GM08714 (cell line): ENCODE measurements around the gene BAG2.

Source experiments
- H3K4me3 ChIP-seq: fragments of 200-500 bp; sonication (Bioruptor generic); 2 replicates; pipeline ENCODE4 v1.5.1; 2014; ENCODE audit warnings: mild to moderate bottlenecking, low read length, inconsistent platforms
- ZNF274 ChIP-seq: IDR thresholded peaks from 2 replicates; pipeline ENCODE4 v1.6.1; 2012; ENCODE audit warnings: mild to moderate bottlenecking, low read depth, low read length

Gene BAG2

DNA sequence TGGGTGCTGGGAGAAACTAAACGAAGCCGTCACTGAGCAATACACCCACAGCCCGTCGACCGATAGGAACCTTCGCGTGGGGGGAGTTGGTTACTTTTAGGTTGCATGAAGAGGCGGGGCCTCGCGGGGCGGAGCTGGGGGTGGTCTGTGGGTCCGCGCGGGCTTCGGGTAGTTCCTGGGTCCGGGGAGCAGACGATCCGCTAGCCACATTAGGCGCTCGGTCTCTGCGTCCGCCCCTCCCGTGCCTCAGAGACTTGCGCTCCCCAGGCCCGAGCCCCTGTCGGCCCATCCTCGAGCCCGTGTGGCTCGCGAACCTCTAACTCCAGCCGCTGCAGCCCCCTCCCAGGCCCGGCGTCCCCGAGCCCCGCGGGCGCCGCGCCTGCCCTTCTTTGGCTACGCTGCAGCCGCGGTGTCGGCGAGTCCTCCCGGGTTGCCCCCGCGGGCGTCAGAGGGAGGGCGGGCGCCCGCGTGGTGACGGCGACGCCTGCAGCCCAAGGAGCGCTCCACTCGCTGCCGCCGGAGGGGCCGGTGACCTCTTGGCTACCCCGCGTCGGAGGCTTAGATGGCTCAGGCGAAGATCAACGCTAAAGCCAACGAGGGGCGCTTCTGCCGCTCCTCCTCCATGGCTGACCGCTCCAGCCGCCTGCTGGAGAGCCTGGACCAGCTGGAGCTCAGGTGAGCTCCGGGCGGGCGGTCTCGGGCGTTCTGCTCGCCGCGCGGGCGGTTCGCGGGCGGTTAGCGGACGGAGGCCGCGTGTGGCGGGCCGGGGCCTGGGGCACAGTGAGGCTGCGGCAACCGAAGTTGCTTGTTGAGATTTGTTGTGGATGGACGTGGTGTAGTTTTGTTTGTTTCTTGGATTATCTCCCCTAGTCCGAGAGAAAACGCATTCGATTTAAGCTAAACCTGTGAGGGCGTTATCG lies at the start of gene BAG2:
BAG2 (plus strand) TSS at position 191 of the 920 bp plus-strand sequence; CDS start at position 563, 372 bp downstream.
- peak within 1 kb of the TSS; percentile 90 for H3K4me3 ChIP-seq
- no peak for TF ChIP-seq ZNF274

DNA sequence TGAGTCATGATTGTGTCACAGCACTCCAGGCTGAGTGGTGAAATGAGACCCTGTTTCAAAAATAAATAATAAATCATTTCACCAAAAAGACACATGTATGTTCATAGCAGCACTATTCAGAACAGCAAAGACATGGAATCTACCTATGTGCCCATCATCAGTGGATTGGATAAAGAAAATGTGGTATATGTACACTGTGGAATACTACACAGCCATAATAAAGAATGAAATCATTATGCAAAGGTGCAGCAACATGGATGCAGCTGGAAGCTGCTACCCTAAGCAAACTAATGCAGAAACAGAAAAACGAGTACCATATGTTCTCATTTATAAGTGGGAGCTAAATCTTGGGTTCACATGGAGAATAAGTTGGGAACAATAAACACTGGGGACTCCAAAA lies 49.0 kb upstream of the BAG2 start:
- H3K4me3 ChIP-seq = no peak overlapping the region
- TF ChIP-seq ZNF274 = no peak

DNA sequence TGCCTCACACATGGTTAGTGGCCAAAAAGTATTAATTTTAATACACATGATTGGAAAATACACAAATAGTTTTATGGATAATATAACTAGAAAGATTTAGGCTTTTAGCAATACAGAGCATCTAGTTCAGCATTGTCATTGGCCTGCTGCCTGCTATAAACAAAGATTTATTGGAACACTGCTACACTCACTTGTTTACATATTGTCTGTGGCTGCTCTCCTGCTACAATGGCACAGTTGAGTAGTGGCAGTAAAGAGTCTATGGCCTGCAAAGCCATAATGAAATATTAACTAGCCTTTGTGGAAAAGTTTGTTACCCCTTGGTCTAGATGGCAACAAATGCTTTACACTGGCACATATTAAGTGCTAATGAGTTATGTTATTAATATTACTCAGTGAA lies 44.4 kb upstream of the BAG2 start:
- H3K4me3 ChIP-seq = no peak overlapping the region
- no peak for TF ChIP-seq ZNF274

DNA sequence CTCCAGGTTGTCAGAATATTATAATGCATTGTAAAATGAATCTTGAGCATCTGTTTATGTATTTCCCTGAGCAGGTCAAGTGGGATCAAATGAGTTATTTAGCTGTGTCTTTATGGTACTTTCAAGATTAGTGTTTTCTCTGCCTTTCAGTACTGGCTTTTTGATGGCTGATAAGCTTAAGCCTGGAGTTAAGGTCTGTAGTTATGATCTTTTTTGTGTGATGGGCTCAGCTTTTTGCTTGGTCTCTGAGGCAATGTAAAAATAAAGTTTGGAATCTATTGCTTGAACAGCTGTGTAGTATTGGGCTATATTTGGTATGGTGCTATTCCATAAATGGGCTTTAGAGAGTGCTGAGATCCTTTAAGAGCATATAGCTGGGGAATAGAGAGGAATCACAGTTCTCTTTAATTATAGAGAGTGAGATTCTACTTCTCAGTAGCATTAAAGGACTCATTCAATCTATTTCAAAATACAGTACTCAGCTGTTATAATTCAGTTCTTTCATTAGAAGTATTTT lies 41.4 kb upstream of the BAG2 start:
- no peak for TF ChIP-seq ZNF274
- no peak overlapping the region for H3K4me3 ChIP-seq

DNA sequence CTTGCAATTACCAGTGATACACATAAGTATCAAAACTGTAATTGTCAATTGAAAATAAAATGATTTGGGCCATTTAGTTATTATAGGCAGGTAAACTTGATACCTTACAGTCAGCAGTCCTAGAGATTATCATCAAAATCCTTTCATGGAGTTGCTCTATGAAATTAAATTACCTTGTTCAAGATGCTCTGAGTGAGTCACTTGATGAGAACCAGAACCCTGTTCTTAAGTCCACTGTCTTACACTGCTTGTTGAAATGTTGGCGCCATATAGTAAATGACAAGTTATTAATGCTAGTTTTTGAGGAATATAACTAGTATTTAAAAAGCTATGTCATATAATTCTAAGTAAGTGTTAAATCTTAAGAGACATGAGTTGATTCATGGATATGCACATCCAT lies 37.2 kb upstream of the BAG2 start:
- TF ChIP-seq ZNF274 = no peak
- H3K4me3 ChIP-seq = no peak overlapping the region

DNA sequence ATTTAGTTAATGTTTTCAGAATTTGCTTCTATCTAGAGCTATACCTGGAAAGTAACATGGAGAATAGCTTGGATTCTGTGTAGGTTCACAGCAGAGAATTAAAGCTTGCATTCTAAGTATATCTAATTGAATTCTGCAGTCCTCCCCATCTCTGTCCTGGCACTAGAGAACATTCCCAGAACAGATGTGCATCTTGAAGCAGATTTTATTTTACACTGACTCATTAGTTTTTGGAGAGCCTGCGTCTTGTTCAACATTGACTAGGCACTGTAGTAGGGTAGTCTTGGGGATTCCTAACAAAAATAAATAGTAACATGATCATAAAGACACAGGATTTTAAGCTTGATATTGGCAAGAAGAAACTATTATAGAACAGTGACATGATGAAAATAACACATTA lies 36.2 kb upstream of the BAG2 start:
- no peak for TF ChIP-seq ZNF274
- no peak overlapping the region for H3K4me3 ChIP-seq

DNA sequence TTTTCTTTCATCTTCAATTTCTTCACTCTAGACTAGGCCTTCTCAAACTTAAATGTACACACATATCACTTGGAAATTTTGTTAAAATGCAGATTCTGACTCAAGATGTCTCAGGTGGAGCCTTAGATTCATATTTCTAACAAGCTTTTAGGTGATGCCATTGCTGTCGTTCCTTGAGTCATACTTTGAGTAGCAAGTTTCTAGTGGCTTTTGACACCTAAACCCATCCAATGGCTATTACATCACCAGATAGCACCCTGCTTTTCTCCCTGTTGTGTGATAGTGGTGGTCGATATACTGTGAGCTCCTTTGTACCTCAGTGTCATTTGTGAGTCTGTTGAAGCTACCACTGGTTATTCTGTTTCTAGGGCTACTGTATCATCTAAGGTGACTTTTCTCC lies 34.8 kb upstream of the BAG2 start:
- no peak overlapping the region for H3K4me3 ChIP-seq
- no peak for TF ChIP-seq ZNF274

DNA sequence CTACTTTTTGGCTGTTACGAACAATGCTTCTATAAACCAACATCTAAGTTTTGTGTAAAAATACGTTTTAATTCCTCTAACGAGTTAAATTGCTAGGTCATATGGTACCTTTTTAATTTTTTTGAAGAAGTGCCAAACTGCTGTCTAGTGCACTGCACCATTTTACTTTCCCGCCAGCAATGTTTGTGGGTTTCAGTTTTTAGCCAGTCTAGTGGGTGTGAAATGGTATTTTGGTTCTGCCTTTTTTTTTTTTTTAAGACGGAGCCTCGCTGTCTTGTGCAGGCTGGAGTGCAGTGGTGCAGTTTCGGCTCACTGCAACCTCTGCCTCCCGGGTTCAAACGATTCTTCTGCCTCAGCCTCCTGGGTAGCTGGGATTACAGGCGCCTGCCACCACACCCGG lies 34.1 kb upstream of the BAG2 start:
- TF ChIP-seq ZNF274 = no peak
- no peak overlapping the region for H3K4me3 ChIP-seq

DNA sequence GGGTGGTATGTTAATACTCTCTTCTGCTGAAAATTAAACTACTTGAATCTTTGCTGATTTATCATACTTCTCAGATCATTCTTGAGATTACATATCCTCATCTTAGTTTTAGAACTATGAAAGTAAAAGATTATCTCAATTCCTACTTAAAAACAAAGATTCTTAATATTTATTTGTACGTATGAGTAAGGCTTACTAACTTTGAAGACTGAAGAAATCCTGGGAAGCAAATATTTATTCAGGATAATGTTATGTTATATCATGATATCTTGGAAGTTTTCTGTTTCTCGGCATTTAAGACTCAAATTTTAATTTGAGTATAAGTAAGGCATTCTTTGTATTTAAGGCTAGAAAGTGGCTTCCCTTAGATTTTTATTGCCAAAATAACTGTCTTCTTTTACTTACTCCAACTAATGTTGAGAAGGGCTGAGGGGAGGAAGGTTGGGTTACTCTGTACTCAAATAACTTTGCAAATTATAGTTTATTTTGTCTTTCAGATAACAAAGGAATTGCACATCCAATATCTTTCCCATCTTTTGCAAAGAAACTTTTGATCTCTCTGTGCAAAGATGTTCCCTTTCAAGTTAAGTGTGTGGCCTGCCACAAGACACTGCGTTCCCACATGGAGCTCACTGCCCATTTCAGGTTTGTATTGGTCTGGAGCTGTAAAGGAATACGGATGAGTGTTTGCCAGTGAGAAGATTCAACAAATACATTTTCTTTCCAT lies 30.5 kb upstream of the BAG2 start:
- H3K4me3 ChIP-seq = no peak overlapping the region
- TF ChIP-seq ZNF274 = no peak

DNA sequence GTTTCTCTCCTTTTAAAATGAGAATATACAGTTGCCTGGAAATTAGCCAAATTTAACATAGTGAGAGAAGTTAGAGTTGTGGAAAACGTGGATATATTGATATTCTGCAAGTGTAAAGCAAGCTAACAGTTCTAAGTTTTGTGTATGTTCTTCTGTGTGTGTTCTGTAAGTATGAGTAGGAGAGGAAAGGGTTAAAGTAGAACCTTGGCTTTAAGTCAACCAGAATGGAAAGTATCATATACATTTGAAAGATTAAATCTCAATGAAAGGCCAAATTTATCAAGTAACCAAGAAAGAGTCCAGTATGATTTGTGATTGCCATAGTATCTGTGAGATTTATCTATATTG lies 30.0 kb upstream of the BAG2 start:
- no peak overlapping the region for H3K4me3 ChIP-seq
- TF ChIP-seq ZNF274 = no peak

DNA sequence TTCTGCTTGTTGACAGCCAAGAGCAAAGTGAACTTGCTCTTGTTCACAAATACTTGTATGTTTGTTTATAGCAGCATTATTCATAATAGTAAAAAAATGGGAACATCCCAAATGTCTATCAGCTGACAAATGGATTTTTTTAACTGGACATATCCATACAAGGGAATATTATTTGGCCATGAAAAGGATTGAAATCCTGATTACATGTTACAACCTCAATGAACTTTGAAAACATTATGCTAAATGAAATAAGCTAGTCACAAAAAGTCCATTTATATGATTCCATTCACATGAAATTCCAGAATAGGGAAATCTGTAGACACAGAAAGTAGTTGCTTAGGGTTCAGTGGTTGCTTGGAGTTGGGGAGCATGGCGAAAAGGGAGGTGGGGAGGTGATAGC lies 28.4 kb upstream of the BAG2 start:
- no peak overlapping the region for H3K4me3 ChIP-seq
- no peak for TF ChIP-seq ZNF274

DNA sequence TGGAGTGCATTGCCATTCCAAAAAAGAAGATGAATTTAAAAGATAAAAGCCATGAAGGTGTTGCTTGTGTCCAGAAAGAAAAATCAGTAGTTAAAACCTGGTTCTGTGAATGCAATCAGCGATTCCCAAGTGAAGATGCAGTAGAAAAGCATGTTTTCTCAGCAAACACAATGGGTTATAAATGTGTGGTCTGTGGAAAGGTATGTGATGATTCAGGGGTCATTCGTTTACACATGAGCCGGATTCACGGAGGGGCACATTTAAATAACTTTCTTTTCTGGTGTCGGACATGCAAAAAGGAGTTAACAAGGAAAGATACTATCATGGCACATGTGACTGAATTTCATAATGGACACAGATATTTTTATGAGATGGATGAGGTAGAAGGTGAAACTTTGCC lies 24.7 kb upstream of the BAG2 start:
- no peak for TF ChIP-seq ZNF274
- H3K4me3 ChIP-seq = no peak overlapping the region

DNA sequence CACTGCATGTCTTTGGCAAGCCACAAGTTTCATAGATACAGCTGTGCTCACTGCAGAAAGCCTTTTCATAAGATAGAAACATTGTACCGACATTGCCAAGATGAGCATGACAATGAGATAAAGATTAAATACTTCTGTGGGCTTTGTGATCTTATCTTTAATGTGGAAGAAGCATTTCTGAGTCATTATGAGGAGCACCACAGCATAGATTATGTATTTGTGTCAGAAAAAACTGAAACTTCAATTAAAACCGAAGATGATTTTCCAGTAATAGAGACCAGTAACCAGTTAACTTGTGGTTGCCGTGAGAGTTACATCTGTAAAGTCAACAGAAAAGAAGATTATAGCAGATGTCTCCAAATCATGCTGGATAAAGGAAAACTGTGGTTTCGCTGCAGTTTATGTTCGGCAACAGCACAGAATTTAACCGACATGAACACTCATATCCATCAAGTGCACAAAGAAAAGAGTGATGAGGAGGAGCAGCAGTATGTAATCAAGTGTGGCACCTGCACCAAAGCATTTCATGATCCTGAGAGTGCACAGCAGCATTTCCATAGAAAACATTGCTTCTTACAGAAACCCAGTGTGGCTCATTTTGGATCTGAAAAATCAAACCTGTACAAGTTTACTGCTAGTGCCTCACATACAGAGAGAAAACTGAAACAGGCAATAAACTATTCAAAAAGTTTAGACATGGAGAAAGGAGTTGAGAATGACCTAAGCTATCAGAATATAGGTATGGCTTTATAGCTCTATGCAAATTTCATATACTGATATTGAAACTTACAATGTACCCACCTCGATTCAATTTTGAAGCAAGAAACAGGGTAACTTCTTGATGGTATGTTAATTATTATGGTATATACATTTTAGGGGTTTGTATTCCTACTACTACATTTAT lies 23.9 kb upstream of the BAG2 start:
- no peak overlapping the region for H3K4me3 ChIP-seq
- no peak for TF ChIP-seq ZNF274

DNA sequence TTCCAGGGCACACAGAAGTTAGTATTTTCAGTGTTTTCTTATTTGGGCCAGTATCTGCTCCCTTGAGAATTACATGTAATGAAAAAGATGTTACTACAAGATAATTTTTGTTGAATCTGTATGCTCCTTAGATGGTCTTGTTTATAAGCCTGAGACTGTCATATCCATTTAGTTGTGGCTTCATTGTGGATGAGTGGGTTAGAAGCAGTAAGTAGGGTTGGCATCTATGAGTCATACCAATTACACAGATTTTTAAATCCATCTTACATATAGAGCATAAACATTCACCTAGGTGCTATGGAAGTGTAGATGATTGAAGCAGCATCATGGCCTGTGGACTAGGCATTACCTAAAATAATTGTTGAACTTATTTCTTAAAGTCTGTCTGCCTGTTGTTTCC lies 13.5 kb upstream of the BAG2 start:
- no peak overlapping the region for H3K4me3 ChIP-seq
- TF ChIP-seq ZNF274 = no peak
